ENCODE data around the gene CASP8AP2. TPM values are rescaled to one million over a fixed set of nuclear protein-coding genes. Genes with fewer than 3 reads are reported as not detected.
"Not testable (repeated sequence)": the region's sequence is repeated elsewhere in the genome, so short reads cannot be mapped to it uniquely, and the experiment has no call there.

CASP8AP2 gene
- 32.5 and 33.2 TPM in 2 replicates for total RNA-seq

GRCh38 chr6:89829472-89830169 is at the start of gene CASP8AP2:
Gene CASP8AP2 (plus strand): TSS chr6:89829880.
- intact Hi-C loops (cut with micrococcal nuclease) = loop anchor here (1.0 to 5.0 kb wide), 17 partner anchors 10 to 866 kb away; partner anchors contain the start of genes ANKRD6, LYRM2, MAP3K7 and MDN1

- intact Hi-C loops (cut with micrococcal nuclease) = loop anchor here (2.0 kb wide), 1 partner anchor 13 kb away; no protein-coding TSS in a partner anchor
These were observed 48.3 kb upstream of the CASP8AP2 start for GRCh38 chr6:89781070-89782034.

GRCh38 chr6:89782222-89782621 is 47.5 kb upstream of the CASP8AP2 start:
- intact Hi-C loops (cut with micrococcal nuclease) = no loop called here

- intact Hi-C loops (cut with micrococcal nuclease) = not testable (repeated sequence)
These were observed 46.4 kb upstream of the CASP8AP2 start for GRCh38 chr6:89783293-89783692.

- intact Hi-C loops (cut with micrococcal nuclease) = no loop called here
These were observed 44.8 kb upstream of the CASP8AP2 start for GRCh38 chr6:89784838-89785237.

GRCh38 chr6:89786970-89787369 is 42.7 kb upstream of the CASP8AP2 start:
- intact Hi-C loops (cut with micrococcal nuclease) = no loop called here

GRCh38 chr6:89787660-89788328 is 41.9 kb upstream of the CASP8AP2 start:
- intact Hi-C loops (cut with micrococcal nuclease) = no loop called here

GRCh38 chr6:89789980-89790379 is 39.7 kb upstream of the CASP8AP2 start:
- intact Hi-C loops (cut with micrococcal nuclease) = no loop called here

GRCh38 chr6:89790403-89790802 is 39.3 kb upstream of the CASP8AP2 start:
- intact Hi-C loops (cut with micrococcal nuclease) = no loop called here

GRCh38 chr6:89792881-89793280 is 36.8 kb upstream of the CASP8AP2 start:
- intact Hi-C loops (cut with micrococcal nuclease) = loop anchor here (1.0 kb wide), 1 partner anchor 359 kb away; no protein-coding TSS in a partner anchor

- intact Hi-C loops (cut with micrococcal nuclease) = loop anchor here (1.0 kb wide), 1 partner anchor 359 kb away; no protein-coding TSS in a partner anchor
These were observed 36.1 kb upstream of the CASP8AP2 start for GRCh38 chr6:89793586-89793985.

GRCh38 chr6:89794324-89794723 is 35.4 kb upstream of the CASP8AP2 start:
- intact Hi-C loops (cut with micrococcal nuclease) = loop anchor here (1.0 to 2.0 kb wide), 3 partner anchors 14 to 422 kb away; partner anchors contain the start of gene MDN1

GRCh38 chr6:89797317-89797716 is 32.4 kb upstream of the CASP8AP2 start:
- intact Hi-C loops (cut with micrococcal nuclease) = no loop called here

- intact Hi-C loops (cut with micrococcal nuclease) = no loop called here
These were observed 30.6 kb upstream of the CASP8AP2 start for GRCh38 chr6:89799096-89799495.

GRCh38 chr6:89799756-89800155 is 29.9 kb upstream of the CASP8AP2 start:
- intact Hi-C loops (cut with micrococcal nuclease) = no loop called here

GRCh38 chr6:89803271-89803670 is 26.4 kb upstream of the CASP8AP2 start:
- intact Hi-C loops (cut with micrococcal nuclease) = no loop called here

GRCh38 chr6:89805814-89806371 is 23.8 kb upstream of the CASP8AP2 start:
- intact Hi-C loops (cut with micrococcal nuclease) = no loop called here

GRCh38 chr6:89807581-89807980 is 22.1 kb upstream of the CASP8AP2 start:
- intact Hi-C loops (cut with micrococcal nuclease) = no loop called here

- intact Hi-C loops (cut with micrococcal nuclease) = not testable (repeated sequence)
These were observed 16.3 kb upstream of the CASP8AP2 start for GRCh38 chr6:89813422-89813821.

GRCh38 chr6:89817481-89817880 is 12.2 kb upstream of the CASP8AP2 start:
- intact Hi-C loops (cut with micrococcal nuclease) = loop anchor here (5.0 kb wide), 1 partner anchor 440 kb away; no protein-coding TSS in a partner anchor

GRCh38 chr6:89818977-89819335 is 10.7 kb upstream of the CASP8AP2 start:
- intact Hi-C loops (cut with micrococcal nuclease) = loop anchor here (1.0 to 5.0 kb wide), 10 partner anchors 10 to 856 kb away; partner anchors contain the start of genes ANKRD6, CASP8AP2, LYRM2 and MAP3K7

Data from T-helper 1 cell treated with Interleukin-12 subunit alpha and Interleukin-12 subunit beta and Interleukin-4 antibody, amounts not matched to agents 30 ng/mL and 1 ng/mL, for 36 hours (primary cell).